Stomach smooth muscle (tissue), 2 donors: Measurements from ENCODE around the gene AGPAT4.
"Not testable (repeated sequence)": the region's sequence is repeated elsewhere in the genome, so short reads cannot be mapped to it uniquely, and the experiment has no call there.

Source experiments
- H3K27ac ChIP-seq: one replicate; pipeline ENCODE4 v1.7.0; 2013; ENCODE audit warnings: mild to moderate bottlenecking, low read length, inconsistent platforms
- H3K27me3 ChIP-seq, 2 donors: one replicate each; pipeline ENCODE4 v1.7.0; 2013; ENCODE audit warnings: low read length in 2 of 2; ENCODE audit not compliant: insufficient read depth in 2 of 2, control insufficient read depth in 1 of 2
- H3K36me3 ChIP-seq, 2 donors: one replicate each; pipeline ENCODE4 v1.7.0; 2013; ENCODE audit warnings: low read length in 2 of 2; ENCODE audit not compliant: control insufficient read depth in 2 of 2, insufficient read depth in 2 of 2
- H3K4me1 ChIP-seq: one replicate; pipeline ENCODE4 v1.7.0; 2013; ENCODE audit warnings: low read length; ENCODE audit not compliant: control insufficient read depth, insufficient read depth
- H3K4me3 ChIP-seq, 2 donors: one replicate each; pipeline ENCODE4 v1.7.0; 2013; ENCODE audit warnings: low read length in 2 of 2
- H3K9ac ChIP-seq, 2 donors: one replicate each; pipeline ENCODE4 v1.7.0; 2013; ENCODE audit warnings: low read length in 2 of 2, mild to moderate bottlenecking in 1 of 2
- H3K9me3 ChIP-seq, 2 donors: one replicate each; pipeline ENCODE4 v1.7.0; 2013; ENCODE audit warnings: low read length in 2 of 2; ENCODE audit not compliant: control insufficient read depth in 2 of 2
- donor health status: healthy.
- donor health status: Pancreatic carcinoma.

AGPAT4 gene

GRCh38 chr6:161130967-161131766 lies 142.7 kb downstream of the AGPAT4 start:
- Histone ChIP-seq H3K9me3 (no peaks in the 10 kb centered on the region), H3K27me3 (no peaks in the 10 kb centered on the region), H3K4me1 (no peaks in the 10 kb centered on the region), H3K27ac (no peak overlapping the region), H3K4me3 (no peak overlapping the region), H3K36me3 (peaks cover 5 to 27% of the 10 kb centered on the region in 2 donors), H3K9ac (no peak overlapping the region)

- Histone ChIP-seq H3K36me3 (peaks cover 3 to 23% of the 10 kb centered on the region in 2 donors), H3K4me1 (no peaks in the 10 kb centered on the region), H3K9me3 (no peaks in the 10 kb centered on the region), H3K27ac (no peak overlapping the region), H3K9ac (no peak overlapping the region), H3K4me3 (no peak overlapping the region), H3K27me3 (no peaks in the 10 kb centered on the region)
Measured at GRCh38 chr6:161130541-161130940, 143.3 kb downstream of the AGPAT4 start.

GRCh38 chr6:161128680-161129196 lies 145.1 kb downstream of the AGPAT4 start:
- Histone ChIP-seq H3K9me3 (no peaks in the 10 kb centered on the region), H3K9ac (no peak overlapping the region), H3K36me3 (peaks cover 3 to 14% of the 10 kb centered on the region in 2 donors), H3K27ac (no peak overlapping the region), H3K4me1 (no peaks in the 10 kb centered on the region), H3K27me3 (no peaks in the 10 kb centered on the region), H3K4me3 (no peak overlapping the region)

GRCh38 chr6:161128230-161128629 lies 145.6 kb downstream of the AGPAT4 start:
- Histone ChIP-seq H3K36me3 (peaks cover 3 to 14% of the 10 kb centered on the region in 2 donors), H3K9me3 (peaks cover 0 to under 1% of the 10 kb centered on the region in 2 donors), H3K4me1 (no peaks in the 10 kb centered on the region), H3K27me3 (no peaks in the 10 kb centered on the region), H3K27ac (no peak overlapping the region), H3K9ac (no peak overlapping the region), H3K4me3 (no peak overlapping the region)

GRCh38 chr6:161127071-161127740 lies 146.7 kb downstream of the AGPAT4 start:
- H3K36me3 ChIP-seq = peaks cover 8% of the 10 kb centered on the region in 2 donors
- H3K4me1 ChIP-seq = no peaks in the 10 kb centered on the region

GRCh38 chr6:161125591-161125990 lies 148.3 kb downstream of the AGPAT4 start:
- peaks cover 0 to 8% of the 10 kb centered on the region in 2 donors for H3K9me3 ChIP-seq
- no peak overlapping the region for H3K9ac ChIP-seq
- peaks cover 5% of the 10 kb centered on the region in 2 donors for H3K36me3 ChIP-seq
- no peak overlapping the region for H3K27ac ChIP-seq
- H3K27me3 ChIP-seq = no peaks in the 10 kb centered on the region
- H3K4me1 ChIP-seq = no peaks in the 10 kb centered on the region
- H3K4me3 ChIP-seq = no peak overlapping the region

More at GRCh38 chr6:161127071-161127740, 146.7 kb downstream of the AGPAT4 start:
- H3K27me3 ChIP-seq = no peaks in the 10 kb centered on the region
- H3K9me3 ChIP-seq = peaks cover 0 to 3% of the 10 kb centered on the region in 2 donors
- no peak overlapping the region for H3K9ac ChIP-seq
- H3K27ac ChIP-seq = no peak overlapping the region
- H3K4me3 ChIP-seq = no peak overlapping the region

GRCh38 chr6:161123319-161123718 lies 150.5 kb downstream of the AGPAT4 start:
- not testable (repeated sequence) for H3K36me3 ChIP-seq, H3K27ac ChIP-seq, H3K27me3 ChIP-seq, H3K9me3 ChIP-seq, H3K4me3 ChIP-seq, H3K4me1 ChIP-seq, H3K9ac ChIP-seq

- H3K27ac ChIP-seq = no peak overlapping the region
- H3K4me1 ChIP-seq = no peaks in the 10 kb centered on the region
- peaks cover 0 to 5% of the 10 kb centered on the region in 2 donors for H3K9me3 ChIP-seq
- H3K9ac ChIP-seq = no peak overlapping the region
- no peak overlapping the region for H3K4me3 ChIP-seq
- H3K36me3 ChIP-seq = peaks cover 23% of the 10 kb centered on the region in 2 donors
- H3K27me3 ChIP-seq = no peaks in the 10 kb centered on the region
Measured at GRCh38 chr6:161117942-161118341, 155.9 kb downstream of the AGPAT4 start.

- Histone ChIP-seq H3K4me3 (no peak overlapping the region), H3K27me3 (no peaks in the 10 kb centered on the region), H3K4me1 (no peaks in the 10 kb centered on the region), H3K9ac (no peak overlapping the region), H3K27ac (no peak overlapping the region), H3K36me3 (peaks cover 22 to 28% of the 10 kb centered on the region in 2 donors), H3K9me3 (peaks cover 0 to 5% of the 10 kb centered on the region in 2 donors)
Measured at GRCh38 chr6:161117308-161117707, 156.6 kb downstream of the AGPAT4 start.

GRCh38 chr6:161116554-161116953 lies 157.3 kb downstream of the AGPAT4 start:
- Histone ChIP-seq H3K9ac (no peak overlapping the region), H3K27me3 (no peaks in the 10 kb centered on the region), H3K4me1 (no peaks in the 10 kb centered on the region), H3K9me3 (peaks cover 0 to 5% of the 10 kb centered on the region in 2 donors), H3K36me3 (peaks cover 29 to 35% of the 10 kb centered on the region in 2 donors), H3K4me3 (no peak overlapping the region), H3K27ac (no peak overlapping the region)
